GM12878 (cell line): ENCODE results near the gene AKAP5. TPM values are rescaled to one million over a fixed set of nuclear protein-coding genes. Genes with fewer than 3 reads are reported as not detected.

ENCODE experiments used
- ASH2L ChIP-seq: fragments of 300-600, 200-600 bp; sonication (generic); IDR thresholded peaks from 2 replicates; pipeline ENCODE4 v1.6.1; 2017; ENCODE audit warnings: low read depth, mild to moderate bottlenecking, borderline replicate concordance
- CEBPZ ChIP-seq: fragments of 150-350 bp; IDR thresholded peaks from 2 replicates; pipeline ENCODE4 v1.6.1; 2016; ENCODE audit warnings: low read depth, low read length
- CREB1 ChIP-seq: IDR thresholded peaks from 2 replicates; pipeline ENCODE4 v1.6.1; 2012; ENCODE audit warnings: low read depth, mild to moderate bottlenecking, inconsistent platforms
- DPF2 ChIP-seq: fragments of 450-650 bp; IDR thresholded peaks from 2 replicates; pipeline ENCODE4 v1.6.1; 2017; ENCODE audit warnings: mild to moderate bottlenecking
- FOS ChIP-seq: IDR thresholded peaks from 3 replicates; pipeline ENCODE4 v1.6.1; 2011; ENCODE audit warnings: borderline replicate concordance; ENCODE audit not compliant: insufficient read length; ENCODE audit errors: extremely low read depth
- HDAC2 ChIP-seq: fragments of 200-600 bp; sonication (generic); IDR thresholded peaks from 2 replicates; pipeline ENCODE4 v1.6.1; 2017
- IRF3 ChIP-seq: fragments of 450-650 bp; IDR thresholded peaks from 2 replicates; pipeline ENCODE4 v1.6.1; 2014; ENCODE audit warnings: mild to moderate bottlenecking
- IRF5 ChIP-seq: fragments of 450-650 bp; IDR thresholded peaks from 2 replicates; pipeline ENCODE4 v1.6.1; 2017; ENCODE audit warnings: borderline replicate concordance
- MXI1 ChIP-seq: fragments of 150-350 bp; IDR thresholded peaks from 2 replicates; pipeline ENCODE4 v1.6.1; 2011; ENCODE audit warnings: low read depth, mild to moderate bottlenecking, inconsistent platforms, low read length, improper control_type of control experiment
- PBX3 ChIP-seq: IDR thresholded peaks from 2 replicates; pipeline ENCODE4 v1.6.1; 2011; ENCODE audit warnings: mild to moderate bottlenecking, low read depth, low read length, moderate library complexity; ENCODE audit not compliant: insufficient replicate concordance
- RCOR1 ChIP-seq: conservative IDR thresholded peaks from 2 replicates; pipeline ENCODE4 v1.6.1; 2012; ENCODE audit warnings: low read depth, low read length, improper control_type of control experiment
- STAT3 ChIP-seq: IDR thresholded peaks from 2 replicates; pipeline ENCODE4 v1.6.1; 2011; ENCODE audit warnings: low read depth, low read length, improper control_type of control experiment
- TARDBP ChIP-seq: IDR thresholded peaks from 2 replicates; pipeline ENCODE4 v1.6.1; 2016; ENCODE audit warnings: borderline replicate concordance
- TCF12 ChIP-seq: IDR thresholded peaks from 2 replicates; pipeline ENCODE4 v1.6.1; 2011; ENCODE audit warnings: low read depth, mild to moderate bottlenecking, low read length
- TCF7 ChIP-seq: IDR thresholded peaks from 2 replicates; pipeline ENCODE4 v1.6.1; 2014; ENCODE audit warnings: antibody characterized with exemption, borderline replicate concordance
- USF1 ChIP-seq: IDR thresholded peaks from 2 replicates; pipeline ENCODE4 v1.6.1; 2011; ENCODE audit warnings: borderline replicate concordance, low read depth, mild to moderate bottlenecking, moderate library complexity, mixed read lengths, low read length; ENCODE audit not compliant: insufficient read depth; ENCODE audit errors: extremely low read length
- ZBED1 ChIP-seq: IDR thresholded peaks from 2 replicates; pipeline ENCODE4 v1.6.1; 2016; ENCODE audit warnings: borderline replicate concordance
- ZNF207 ChIP-seq: fragments of 450-650 bp; IDR thresholded peaks from 2 replicates; pipeline ENCODE4 v1.6.1; 2014; ENCODE audit warnings: antibody characterized with exemption, mild to moderate bottlenecking, borderline replicate concordance
- ZNF24 ChIP-seq: fragments of 450-650 bp; IDR thresholded peaks from 2 replicates; pipeline ENCODE4 v1.6.1; 2017; ENCODE audit warnings: antibody characterized with exemption, mild to moderate bottlenecking
- polyA plus RNA-seq, 11 experiments: library from polyadenylated mRNA; depleted of rRNA in 4 of 11; unstranded in 6 of 11; stranded (reverse) in 5 of 11; fragments of >200 nt; fragmentation: Nextera tagmentation in 4 of 11; fragmentation: Illumina TruSeq in 1 of 11; extraction: Ambion mirVana in 4 of 11; extraction: Trizol in 1 of 11; gene quantifications; 1 replicate in 1 of 11; 2 replicates in 10 of 11; pipeline versions ENCODE4 v1.2.1 to v1.2.3, GENCODE V29; 2011 to 2016; ENCODE audit warnings: inconsistent platforms in 2 of 11, missing spikeins in 2 of 11, low read depth in 1 of 11
- total RNA-seq, 4 experiments: library from RNA; depleted of rRNA in 3 of 4; stranded (reverse); fragments of >200 nt in 3 of 4; fragmentation: Illumina TruSeq in 1 of 4; extraction: Trizol in 1 of 4; gene quantifications; 2 replicates each; pipeline versions ENCODE4 v1.2.1 to v1.2.3, GENCODE V29; 2013 to 2021

AKAP5 gene
- total and polyA plus RNA-seq, 10 of the 15 experiments (the other 5 are each of a cell fraction or from before 2014, with no cell fraction given) = 0.45 to 5.1 (median 1.7) TPM

- no peak for TF ChIP-seq IRF5
- peak; percentile 88; the same call in 1 of the 2 replicates for TF ChIP-seq ZNF207
- TF ChIP-seq ZBED1 = no peak; the same call in 1 of the 2 replicates
- no peak; the same call in 1 of the 2 replicates for TF ChIP-seq IRF3
- TF ChIP-seq FOS = no peak
- peak; percentile 94 for TF ChIP-seq USF1
- TF ChIP-seq ZNF24 = no peak
- TF ChIP-seq CEBPZ = no peak
- TF ChIP-seq TARDBP = no peak
- TF ChIP-seq DPF2 = 0 out of 2 replicates have a peak, but pooled peaks have one; percentile 20
- TF ChIP-seq STAT3 = no peak
- no peak for TF ChIP-seq PBX3
- peak; percentile 77 for TF ChIP-seq CREB1
- no peak for TF ChIP-seq TCF7
- no peak; the same call in 1 of the 2 replicates for TF ChIP-seq ASH2L
- TF ChIP-seq TCF12 = peak; percentile 69
- no peak for TF ChIP-seq HDAC2
- peak; percentile 75; the same call in 1 of the 2 replicates for TF ChIP-seq MXI1
- peak; percentile 84; the same call in 1 of the 2 replicates for TF ChIP-seq RCOR1
Measured at GRCh38 chr14:64503434-64504309, 38.4 kb downstream of the AKAP5 start, which contains the start of gene ZBTB25 (continued).
